ENCODE results near the gene MAD1L1.

Gene MAD1L1

DNA sequence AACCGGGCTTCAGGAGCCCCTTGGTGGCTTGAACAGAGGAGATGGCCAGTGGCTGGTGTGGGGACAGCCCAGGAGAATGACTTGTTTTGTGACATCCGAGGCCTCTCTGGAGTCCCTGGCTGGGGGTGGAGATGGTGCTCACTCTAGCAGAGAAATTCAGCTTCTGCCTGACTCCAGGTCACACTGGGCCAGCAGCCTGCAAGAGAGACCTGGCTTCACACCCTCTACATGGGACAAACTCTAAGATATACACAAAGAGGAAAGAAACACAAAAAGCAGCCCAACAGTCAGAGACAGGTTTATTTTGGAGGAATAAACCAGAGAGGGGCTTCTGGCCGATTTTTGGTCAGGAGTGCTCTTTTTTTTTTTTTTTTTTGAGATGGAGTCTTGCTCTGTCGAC lies 429.8 kb downstream of the MAD1L1 start:
- POLR2A ChIA-PET, result no interaction called here
- no peak for TF ChIP-seq OVOL3 (tag by site-specific recombination; IDR thresholded peaks at IDR 0.05)
- no peak for TF ChIP-seq ZNF341 (tag by site-specific recombination; IDR thresholded peaks at IDR 0.05; ENCODE audit: low read depth)
- no peak for TF ChIP-seq ZNF791 (tag by site-specific recombination; IDR thresholded peaks at IDR 0.05)
- TF ChIP-seq YY1 (tag by site-specific recombination; IDR thresholded peaks at IDR 0.05), result no peak
- CTCF ChIA-PET, result no interaction called here
- H3K9me3 ChIP-seq (ENCODE audit: control insufficient read depth, insufficient read depth, low read depth, low read length), result no peaks in the 10 kb centered on the region
- no peak overlapping the region for H3K27ac ChIP-seq (ENCODE audit: extremely low read depth, low read depth, low read length)
- H3K36me3 ChIP-seq (ENCODE audit: control insufficient read depth in 2 of 2, insufficient read depth in 1 of 2, low read length in 2 of 2), result no peaks in the 10 kb centered on the region
- H3K4me1 ChIP-seq (ENCODE audit: control insufficient read depth, insufficient read depth, low read length), result no peaks in the 10 kb centered on the region
- H3K4me3 ChIP-seq (ENCODE audit: low read depth, low read length), result no peak overlapping the region

DNA sequence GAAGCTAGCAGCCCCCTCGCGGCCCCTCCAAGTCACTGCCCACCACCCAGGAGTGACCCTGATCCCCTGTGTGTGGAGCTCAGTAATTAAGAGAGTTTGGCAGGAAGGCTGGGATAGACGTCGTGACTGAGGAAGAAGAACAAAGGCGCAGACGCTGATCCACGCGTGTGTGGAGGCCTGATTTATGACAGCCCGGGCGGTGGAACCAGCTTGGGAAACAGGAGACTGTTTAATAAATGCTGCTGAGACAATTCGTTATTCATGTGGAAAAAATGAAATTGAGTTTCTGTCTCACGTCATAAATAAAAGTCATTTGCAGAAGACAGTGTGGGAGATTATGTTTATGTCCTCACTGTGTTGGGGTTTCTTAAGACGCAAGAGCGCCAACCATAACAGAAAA lies 431.8 kb downstream of the MAD1L1 start:
- Histone ChIP-seq H3K27ac (ENCODE audit: extremely low read depth, low read depth, low read length) (no peak overlapping the region), H3K4me3 (ENCODE audit: low read depth, low read length) (no peak overlapping the region), H3K4me1 (ENCODE audit: control insufficient read depth, insufficient read depth, low read length) (no peaks in the 10 kb centered on the region), H3K36me3 (ENCODE audit: control insufficient read depth in 2 of 2, insufficient read depth in 1 of 2, low read length in 2 of 2) (no peaks in the 10 kb centered on the region), H3K9me3 (ENCODE audit: control insufficient read depth, insufficient read depth, low read depth, low read length) (no peaks in the 10 kb centered on the region)
- CTCF ChIA-PET, result no interaction called here
- no peak for TF ChIP-seq ZNF37A (tag by site-specific recombination; IDR thresholded peaks at IDR 0.05)
- no peak for TF ChIP-seq ZNF302 (tag by site-specific recombination; IDR thresholded peaks at IDR 0.05; ENCODE audit: low read depth)
- no peak for TF ChIP-seq ZNF692 (tag by site-specific recombination; IDR thresholded peaks at IDR 0.05)
- TF ChIP-seq, protein P1, sequence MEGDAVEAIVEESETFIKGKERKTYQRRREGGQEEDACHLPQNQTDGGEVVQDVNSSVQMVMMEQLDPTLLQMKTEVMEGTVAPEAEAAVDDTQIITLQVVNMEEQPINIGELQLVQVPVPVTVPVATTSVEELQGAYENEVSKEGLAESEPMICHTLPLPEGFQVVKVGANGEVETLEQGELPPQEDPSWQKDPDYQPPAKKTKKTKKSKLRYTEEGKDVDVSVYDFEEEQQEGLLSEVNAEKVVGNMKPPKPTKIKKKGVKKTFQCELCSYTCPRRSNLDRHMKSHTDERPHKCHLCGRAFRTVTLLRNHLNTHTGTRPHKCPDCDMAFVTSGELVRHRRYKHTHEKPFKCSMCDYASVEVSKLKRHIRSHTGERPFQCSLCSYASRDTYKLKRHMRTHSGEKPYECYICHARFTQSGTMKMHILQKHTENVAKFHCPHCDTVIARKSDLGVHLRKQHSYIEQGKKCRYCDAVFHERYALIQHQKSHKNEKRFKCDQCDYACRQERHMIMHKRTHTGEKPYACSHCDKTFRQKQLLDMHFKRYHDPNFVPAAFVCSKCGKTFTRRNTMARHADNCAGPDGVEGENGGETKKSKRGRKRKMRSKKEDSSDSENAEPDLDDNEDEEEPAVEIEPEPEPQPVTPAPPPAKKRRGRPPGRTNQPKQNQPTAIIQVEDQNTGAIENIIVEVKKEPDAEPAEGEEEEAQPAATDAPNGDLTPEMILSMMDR (tag by site-specific recombination; IDR thresholded peaks at IDR 0.05), result no peak
- TF ChIP-seq ZBTB7A (tag by site-specific recombination; IDR thresholded peaks at IDR 0.05; ENCODE audit: low read depth), result no peak
- no peak for TF ChIP-seq ZNF169 (tag by site-specific recombination; IDR thresholded peaks at IDR 0.05)
- no peak for TF ChIP-seq ZNF777 (tag by site-specific recombination; IDR thresholded peaks at IDR 0.05; ENCODE audit: borderline replicate concordance)
- no peak for TF ChIP-seq ZNF747 (tag by site-specific recombination; IDR thresholded peaks at IDR 0.05)
- TF ChIP-seq ZNF837 (tag by site-specific recombination; IDR thresholded peaks at IDR 0.05), result no peak
- no peak for TF ChIP-seq ZNF473 (tag by site-specific recombination; IDR thresholded peaks at IDR 0.05)
- TF ChIP-seq PRDM2 (tag by site-specific recombination; IDR thresholded peaks at IDR 0.05; ENCODE audit: borderline replicate concordance), result no peak
- no peak for TF ChIP-seq ZNF324 (tag by site-specific recombination; IDR thresholded peaks at IDR 0.05)
- POLR2A ChIA-PET, result no interaction called here

Measured in HEK293 (cell line).